Endothelial cell of umbilical vein (primary cell): ENCODE results near the gene SGCE. TPM values are rescaled to one million over a fixed set of nuclear protein-coding genes. Genes with fewer than 3 reads are reported as not detected.

ENCODE experiments used
- BruUV-seq: library from RNA; stranded (reverse); fragments of 400-500 nt; replicated peaks from 2 replicates; lab custom pipeline; 2021; lab: Mats Ljungman, UMichigan
- CTCF ChIA-PET: fragments of 300-600, 350-600 bp; sonication (Branson Sonifier 250); formaldehyde crosslinking; loops from one replicate; lab custom pipeline; 2021; ENCODE audit warnings: antibody characterized with exemption, inconsistent platforms; lab: Charles Lee
- POLR2A ChIA-PET: fragments of 300-600, 350-600 bp; sonication (Branson Sonifier 250); formaldehyde crosslinking; loops from one replicate; lab custom pipeline; 2021; ENCODE audit warnings: antibody characterized with exemption, inconsistent platforms; lab: Charles Lee
- DNase-seq: peaks from one replicate; pipeline ENCODE4 v3.0.0-alpha.2; 2011; ENCODE audit warnings: low read depth, low spot score
- FAIRE-seq: peaks from 2 replicates; lab custom pipeline; 2011; peaks lifted over from hg19 to GRCh38; lab: Jason Lieb, UNC
- H2AFZ ChIP-seq: 2 replicates; pipeline ENCODE4 v1.6.0; 2012; ENCODE audit warnings: low read depth, low read length, control low read depth, inconsistent platforms
- H3K27ac ChIP-seq: 2 replicates; pipeline ENCODE4 v1.5.1; 2011; ENCODE audit warnings: low read depth, mild to moderate bottlenecking, control low read depth, low read length, moderate library complexity; ENCODE audit not compliant: insufficient read depth
- H3K27me3 ChIP-seq, 2 experiments: 2 replicates each; pipeline versions ENCODE4 v1.6.0 to v1.6.1; 2011; ENCODE audit warnings: low read length in 2 of 2, mixed read lengths in 1 of 2; ENCODE audit not compliant: control insufficient read depth in 2 of 2, insufficient read depth in 2 of 2
- H3K36me3 ChIP-seq, 2 experiments: 2 replicates in 1 of 2; 3 replicates in 1 of 2; pipeline ENCODE4 v1.5.1; 2011; ENCODE audit warnings: low read length in 2 of 2, mild to moderate bottlenecking in 1 of 2, moderate library complexity in 1 of 2; ENCODE audit not compliant: control insufficient read depth in 2 of 2, insufficient read depth in 2 of 2; ENCODE audit errors: extremely low read depth in 1 of 2
- H3K4me1 ChIP-seq: 3 replicates; pipeline ENCODE4 v1.5.1; 2011; ENCODE audit warnings: mild to moderate bottlenecking, low read length; ENCODE audit not compliant: control insufficient read depth, insufficient read depth; ENCODE audit errors: extremely low read depth
- H3K4me2 ChIP-seq: 2 replicates; pipeline ENCODE4 v1.6.1; 2011; ENCODE audit warnings: low read length, control low read depth, mixed read lengths; ENCODE audit not compliant: insufficient read depth
- H3K4me3 ChIP-seq, 3 experiments: fragments of 200-600 bp in 1 of 3; sonication (generic), shearing (Covaris generic) in 1 of 3; replicated peaks in 1 of 3; 2 replicates each; pipeline ENCODE4 v1.5.1; 2011 to 2016; ENCODE audit warnings: control low read depth in 3 of 3, low read length in 3 of 3, mild to moderate bottlenecking in 2 of 3, inconsistent platforms in 1 of 3, low read depth in 1 of 3, moderate library complexity in 1 of 3; ENCODE audit not compliant: insufficient read depth in 1 of 3
- H3K79me2 ChIP-seq: 2 replicates; pipeline ENCODE4 v1.6.0; 2012; ENCODE audit warnings: low read length, inconsistent platforms; ENCODE audit not compliant: control insufficient read depth, insufficient read depth
- H3K9ac ChIP-seq: replicated peaks from 2 replicates; pipeline ENCODE3; 2011; ENCODE audit warnings: low read length, control low read depth; ENCODE audit not compliant: insufficient read depth; ENCODE audit errors: extremely low read depth
- H3K9me1 ChIP-seq: replicated peaks from 3 replicates; pipeline ENCODE4 v1.6.0; 2011; ENCODE audit warnings: mild to moderate bottlenecking, low read length; ENCODE audit not compliant: control insufficient read depth, insufficient read depth; ENCODE audit errors: extremely low read depth
- H3K9me3 ChIP-seq: replicated peaks from 2 replicates; pipeline ENCODE4 v1.5.1; 2012; ENCODE audit warnings: low read length, inconsistent platforms; ENCODE audit not compliant: control insufficient read depth, insufficient read depth
- H4K20me1 ChIP-seq: replicated peaks from 2 replicates; pipeline ENCODE3; 2011; ENCODE audit warnings: mild to moderate bottlenecking, low read length; ENCODE audit not compliant: control insufficient read depth, insufficient read depth; ENCODE audit errors: extremely low read depth
- CTCF ChIP-seq, 2 donors: IDR thresholded peaks; 1 replicate in 1 of 2; 2 replicates in 1 of 2; pipeline ENCODE4 v1.5.1; 2011; ENCODE audit warnings: low read length in 2 of 2, mild to moderate bottlenecking in 2 of 2, moderate library complexity in 2 of 2, control low read depth in 1 of 2, inconsistent platforms in 1 of 2, low read depth in 1 of 2; ENCODE audit not compliant: insufficient read depth in 1 of 2; ENCODE audit errors: extremely low read depth in 1 of 2
- EZH2 ChIP-seq: IDR thresholded peaks from 2 replicates; pipeline ENCODE4 v1.6.1; 2012; ENCODE audit warnings: borderline replicate concordance, low read depth, mild to moderate bottlenecking, moderate library complexity, low read length, inconsistent platforms; ENCODE audit not compliant: severe bottlenecking
- FOS ChIP-seq: IDR thresholded peaks from 2 replicates; pipeline ENCODE4 v1.6.1; 2011; ENCODE audit warnings: mild to moderate bottlenecking, low read length, moderate library complexity, borderline replicate concordance; ENCODE audit not compliant: insufficient read depth
- GATA2 ChIP-seq: IDR thresholded peaks from 2 replicates; pipeline ENCODE4 v1.7.0; 2011; ENCODE audit warnings: low read depth, mild to moderate bottlenecking, moderate library complexity, mixed read lengths, low read length; ENCODE audit not compliant: insufficient read length, insufficient read depth
- JUN ChIP-seq: IDR thresholded peaks from 2 replicates; pipeline ENCODE4 v1.6.1; 2011; ENCODE audit warnings: borderline replicate concordance, low read depth; ENCODE audit not compliant: insufficient read length, insufficient read depth
- MAX ChIP-seq: IDR thresholded peaks from 2 replicates; pipeline ENCODE4 v1.6.1; 2011; ENCODE audit not compliant: insufficient read depth, insufficient read length
- MYC ChIP-seq: IDR thresholded peaks from one replicate; pipeline ENCODE4 v1.6.1; 2011; ENCODE audit warnings: mild to moderate bottlenecking, low read depth, low read length
- POLR2A ChIP-seq: IDR thresholded peaks from 2 replicates; pipeline ENCODE4 v1.6.1; 2012; ENCODE audit warnings: low read depth, mild to moderate bottlenecking, control low read depth, low read length
- POLR2AphosphoS5 ChIP-seq: IDR thresholded peaks from 2 replicates; pipeline ENCODE4 v1.6.1; 2012; ENCODE audit warnings: low read depth, mild to moderate bottlenecking, control low read depth, low read length, moderate library complexity; ENCODE audit not compliant: insufficient read depth
- dilution Hi-C: fragments of 300-500 bp; cut with MboI; formaldehyde crosslinking; loops from one replicate; pipeline ENCODE4 v1.15.0; 2019; ENCODE audit warnings: low sequenced_read_pairs; ENCODE audit not compliant: extremely low pct_ligation_motif_present
- intact Hi-C: fragments of 100-400 bp; cut with micrococcal nuclease; formaldehyde crosslinking; loops from one replicate; pipeline ENCODE4 v1.10.0; 2022
- polyA plus RNA-seq, 4 experiments: library from polyadenylated mRNA; depleted of rRNA in 3 of 4; stranded (reverse) in 3 of 4; unstranded in 1 of 4; fragments of >200 nt; gene quantifications; 2 replicates each; pipeline versions ENCODE4 v1.2.1 to v1.2.3, GENCODE V29; 2011 to 2012; ENCODE audit warnings: missing spikeins in 1 of 4
- total RNA-seq: library from RNA; stranded (reverse); gene quantifications from 2 replicates; pipeline ENCODE4 v1.2.3, GENCODE V29; 2021

The SGCE gene
- total and polyA plus RNA-seq, 2 donors (not counting 3 experiments of a cell fraction or from before 2014, with no cell fraction given): 46.8 to 53.3 TPM

- no peak for TF ChIP-seq POLR2AphosphoS5
- TF ChIP-seq MYC: no peak
- no peak for TF ChIP-seq FOS
- no peak for TF ChIP-seq POLR2A
- no peak for TF ChIP-seq CTCF (IDR thresholded peaks at IDR 0.05; ENCODE audit: extremely low read depth in 1 of 2, insufficient read depth in 1 of 2, low read depth in 1 of 2, low read length in 2 of 2)
- TF ChIP-seq EZH2: no peak
- TF ChIP-seq JUN: no peak
- no peak for TF ChIP-seq MAX
- TF ChIP-seq GATA2: no peak
- H3K9ac ChIP-seq: no peak overlapping the region
- FAIRE-seq: no peak
- H3K36me3 ChIP-seq: no peaks in the 10 kb centered on the region
- H3K79me2 ChIP-seq: no peaks in the 10 kb centered on the region
- no peak overlapping the region for H3K27ac ChIP-seq
- H4K20me1 ChIP-seq: no peaks in the 10 kb centered on the region
- H3K4me2 ChIP-seq: no peak overlapping the region
- dilution Hi-C loops: no loop called here
- intact Hi-C loops: no loop called here
- H3K9me1 ChIP-seq: no peaks in the 10 kb centered on the region
- no peak overlapping the region for H3K4me3 ChIP-seq
- H3K9me3 ChIP-seq: no peaks in the 10 kb centered on the region
- no peak overlapping the region for H2AFZ ChIP-seq
- ChIA-PET CTCF (no interaction called here), POLR2A (no interaction called here)
- no peak for DNase-seq
- H3K4me1 ChIP-seq: no peaks in the 10 kb centered on the region
- no peaks in the 10 kb centered on the region for H3K27me3 ChIP-seq
- BruUV-seq: no TSS peak
These were observed 15.7 kb upstream of the SGCE start for GRCh38 chr7:94671444-94672235.
